ENCODE results near the gene CCDC50.

Gene CCDC50

DNA sequence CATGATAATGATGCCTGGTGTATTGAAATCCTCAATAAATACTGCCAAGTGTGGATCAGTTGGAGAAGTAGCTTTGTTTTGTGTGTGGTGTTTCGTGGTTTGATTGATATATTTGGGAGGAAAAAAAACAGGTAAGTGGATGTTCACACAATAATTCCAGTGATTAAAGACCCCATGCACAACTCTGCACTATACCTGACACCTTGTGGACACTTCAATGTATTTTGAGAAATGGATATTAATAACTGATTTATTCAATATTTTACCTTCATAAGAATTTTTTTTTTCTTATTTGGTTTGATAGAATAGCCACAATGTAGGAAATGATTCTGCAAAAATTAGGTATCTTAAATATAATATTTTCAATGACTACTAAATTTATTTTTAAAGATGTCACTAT lies 69.4 kb downstream of the CCDC50 start:
- DNase-seq (ENCODE audit: low read depth), result no peak
- TF ChIP-seq, protein P1, sequence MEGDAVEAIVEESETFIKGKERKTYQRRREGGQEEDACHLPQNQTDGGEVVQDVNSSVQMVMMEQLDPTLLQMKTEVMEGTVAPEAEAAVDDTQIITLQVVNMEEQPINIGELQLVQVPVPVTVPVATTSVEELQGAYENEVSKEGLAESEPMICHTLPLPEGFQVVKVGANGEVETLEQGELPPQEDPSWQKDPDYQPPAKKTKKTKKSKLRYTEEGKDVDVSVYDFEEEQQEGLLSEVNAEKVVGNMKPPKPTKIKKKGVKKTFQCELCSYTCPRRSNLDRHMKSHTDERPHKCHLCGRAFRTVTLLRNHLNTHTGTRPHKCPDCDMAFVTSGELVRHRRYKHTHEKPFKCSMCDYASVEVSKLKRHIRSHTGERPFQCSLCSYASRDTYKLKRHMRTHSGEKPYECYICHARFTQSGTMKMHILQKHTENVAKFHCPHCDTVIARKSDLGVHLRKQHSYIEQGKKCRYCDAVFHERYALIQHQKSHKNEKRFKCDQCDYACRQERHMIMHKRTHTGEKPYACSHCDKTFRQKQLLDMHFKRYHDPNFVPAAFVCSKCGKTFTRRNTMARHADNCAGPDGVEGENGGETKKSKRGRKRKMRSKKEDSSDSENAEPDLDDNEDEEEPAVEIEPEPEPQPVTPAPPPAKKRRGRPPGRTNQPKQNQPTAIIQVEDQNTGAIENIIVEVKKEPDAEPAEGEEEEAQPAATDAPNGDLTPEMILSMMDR (IDR thresholded peaks at IDR 0.05; ENCODE audit: control insufficient read depth, insufficient read depth, low read depth, low read length, missing control alignments), result no peak
- no peak overlapping the region for H3K4me3 ChIP-seq (ENCODE audit: control insufficient read depth, low read depth, low read length)

DNA sequence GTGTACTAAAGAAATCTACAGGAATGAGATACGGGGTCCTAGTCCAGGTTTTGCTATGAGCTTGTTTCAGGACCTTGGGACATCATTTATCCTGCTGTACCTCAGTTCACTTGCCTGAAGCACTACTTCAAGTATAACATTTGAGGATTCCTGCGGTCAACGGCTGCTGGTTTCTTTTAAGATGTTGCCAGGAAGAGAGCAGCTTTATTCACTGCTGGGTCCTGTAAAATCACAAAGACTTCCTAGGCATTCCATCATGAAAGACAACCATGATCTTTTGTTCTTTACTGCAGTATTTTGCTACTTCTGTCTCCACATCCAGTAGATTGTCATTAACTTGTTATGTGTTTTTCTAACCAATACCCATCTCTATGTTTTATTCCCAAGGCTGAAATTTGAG lies 70.7 kb downstream of the CCDC50 start:
- TF ChIP-seq, protein P1 (IDR thresholded peaks at IDR 0.05; ENCODE audit: control insufficient read depth, insufficient read depth, low read depth, low read length, missing control alignments), result no peak
- H3K4me3 ChIP-seq (ENCODE audit: control insufficient read depth, low read depth, low read length), result no peak overlapping the region
- no peak for DNase-seq (ENCODE audit: low read depth)

DNA sequence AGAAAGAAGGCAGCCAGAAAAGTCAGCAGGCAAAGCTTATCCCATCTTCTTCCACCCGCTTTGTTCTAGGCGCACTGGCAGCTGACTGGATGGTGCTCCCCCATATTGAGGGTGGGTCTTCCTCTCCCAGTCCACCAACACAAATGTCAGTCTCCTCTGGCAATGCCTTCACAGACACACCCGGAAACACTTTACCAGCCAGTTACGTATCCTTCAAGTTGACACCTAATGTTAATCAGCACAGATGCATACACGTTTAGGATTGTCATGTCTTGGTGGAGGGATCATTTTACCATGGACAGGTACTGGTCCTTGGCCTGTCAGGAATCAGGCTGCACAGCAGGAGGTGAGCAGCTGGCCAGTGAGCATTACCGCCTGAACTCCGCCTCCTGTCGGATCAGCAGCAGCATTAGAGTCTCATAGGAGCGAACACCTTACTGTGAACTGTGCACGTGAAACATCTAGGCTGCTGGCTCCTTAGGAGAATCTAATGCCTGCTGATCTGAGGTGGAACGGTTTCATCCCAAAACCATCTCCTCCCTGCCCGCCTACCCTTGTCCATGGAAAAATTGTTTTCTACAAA lies 72.7 kb downstream of the CCDC50 start:
- TF ChIP-seq, protein P1 (IDR thresholded peaks at IDR 0.05; ENCODE audit: control insufficient read depth, insufficient read depth, low read depth, low read length, missing control alignments), result no peak
- no peak for DNase-seq (ENCODE audit: low read depth)
- no peak overlapping the region for H3K4me3 ChIP-seq (ENCODE audit: control insufficient read depth, low read depth, low read length)

DNA sequence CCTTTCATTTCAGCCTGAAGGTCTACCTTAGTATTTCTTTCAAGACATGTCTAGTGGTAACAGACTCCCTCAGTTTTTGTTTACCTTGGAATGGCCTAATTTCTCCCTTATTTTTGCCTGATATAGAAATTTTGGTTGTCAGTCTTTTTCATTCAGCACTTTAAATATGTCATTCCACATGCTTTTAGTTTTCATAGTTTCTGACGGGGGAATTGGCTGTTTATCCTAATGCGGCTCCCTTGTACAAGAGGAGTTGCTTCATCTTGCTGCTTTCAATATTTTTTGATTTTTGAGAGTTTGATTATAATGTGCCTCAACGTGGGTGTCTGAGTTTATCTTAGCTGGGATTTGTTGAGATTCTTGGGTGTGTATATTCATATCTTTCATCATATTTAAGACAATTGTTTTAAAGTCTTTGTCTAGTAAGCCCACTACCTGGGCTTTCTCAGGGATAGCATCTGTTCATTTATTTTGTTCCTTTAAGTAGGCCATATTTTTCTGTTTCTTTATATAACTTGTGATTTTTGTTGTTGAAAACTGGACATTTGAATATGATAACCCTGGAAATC lies 80.7 kb downstream of the CCDC50 start:
- TF ChIP-seq, protein P1 (IDR thresholded peaks at IDR 0.05; ENCODE audit: control insufficient read depth, insufficient read depth, low read depth, low read length, missing control alignments), result no peak
- H3K4me3 ChIP-seq (ENCODE audit: control insufficient read depth, low read depth, low read length), result no peak overlapping the region

DNA sequence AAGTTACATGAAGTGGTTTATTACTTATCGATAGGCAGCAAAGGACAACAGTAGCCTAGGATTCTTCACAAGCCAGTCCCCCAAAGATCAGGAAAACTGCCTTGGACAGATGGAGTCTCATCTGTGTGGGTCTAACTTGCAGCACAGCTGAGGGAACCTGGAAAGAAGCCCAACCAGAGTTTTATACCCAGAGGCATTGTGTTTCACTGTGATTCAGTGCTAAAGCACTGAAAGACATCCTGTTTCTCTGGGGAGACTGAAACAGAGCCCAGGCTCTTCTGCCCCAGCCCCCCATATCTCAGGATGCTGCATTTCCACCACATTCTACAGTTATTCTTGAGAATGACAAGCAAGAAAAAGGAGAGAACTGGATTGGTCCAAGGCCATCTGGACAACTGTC lies 83.6 kb downstream of the CCDC50 start:
- TF ChIP-seq, protein P1 (IDR thresholded peaks at IDR 0.05; ENCODE audit: control insufficient read depth, insufficient read depth, low read depth, low read length, missing control alignments), result no peak
- peak; percentile 84 for DNase-seq (ENCODE audit: low read depth)
- no peak overlapping the region for H3K4me3 ChIP-seq (ENCODE audit: control insufficient read depth, low read depth, low read length)

More for the DNA sequence above, 80.7 kb downstream of the CCDC50 start:
- no peak for DNase-seq (ENCODE audit: low read depth)

DNA sequence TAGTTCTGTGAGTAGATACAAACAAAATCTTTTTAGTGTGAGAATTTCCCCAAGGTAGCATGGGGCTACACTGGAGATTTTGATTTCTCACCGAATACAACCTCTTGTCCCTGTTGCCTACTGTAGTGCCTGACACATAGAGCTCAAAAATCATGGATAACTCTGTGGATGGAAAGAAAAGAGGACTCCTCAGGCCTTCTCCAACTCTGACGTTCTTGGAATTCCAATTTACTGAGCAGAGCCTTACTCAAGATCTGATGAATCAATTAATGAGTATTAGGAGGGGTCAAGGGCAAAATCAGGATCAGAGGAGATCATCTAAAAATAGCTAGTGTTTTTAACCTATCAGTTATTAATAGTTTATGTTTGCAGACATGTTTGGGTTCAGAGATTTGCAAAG lies 85.1 kb downstream of the CCDC50 start:
- TF ChIP-seq, protein P1 (IDR thresholded peaks at IDR 0.05; ENCODE audit: control insufficient read depth, insufficient read depth, low read depth, low read length, missing control alignments), result no peak
- DNase-seq (ENCODE audit: low read depth), result no peak
- no peak overlapping the region for H3K4me3 ChIP-seq (ENCODE audit: control insufficient read depth, low read depth, low read length)
